DOHH2 (cell line): ENCODE data around the gene P3H2.

ENCODE experiments used
- EZH2phosphoT487 ChIP-seq: fragments of 200-600 bp; sonication (generic); IDR thresholded peaks from 2 replicates; pipeline ENCODE4 v1.6.1; 2017; ENCODE audit warnings: borderline replicate concordance, mild to moderate bottlenecking, antibody characterized with exemption, low read length, moderate library complexity, mixed read lengths
- TF ChIP-seq, protein P1 (sequence below): fragments of 200-600 bp; sonication (generic); IDR thresholded peaks from one replicate; pipeline ENCODE4 v1.5.1; 2014; ENCODE audit warnings: antibody characterized with exemption, mild to moderate bottlenecking, low read depth, low read length; ENCODE audit not compliant: poor library complexity, severe bottlenecking

DNA sequence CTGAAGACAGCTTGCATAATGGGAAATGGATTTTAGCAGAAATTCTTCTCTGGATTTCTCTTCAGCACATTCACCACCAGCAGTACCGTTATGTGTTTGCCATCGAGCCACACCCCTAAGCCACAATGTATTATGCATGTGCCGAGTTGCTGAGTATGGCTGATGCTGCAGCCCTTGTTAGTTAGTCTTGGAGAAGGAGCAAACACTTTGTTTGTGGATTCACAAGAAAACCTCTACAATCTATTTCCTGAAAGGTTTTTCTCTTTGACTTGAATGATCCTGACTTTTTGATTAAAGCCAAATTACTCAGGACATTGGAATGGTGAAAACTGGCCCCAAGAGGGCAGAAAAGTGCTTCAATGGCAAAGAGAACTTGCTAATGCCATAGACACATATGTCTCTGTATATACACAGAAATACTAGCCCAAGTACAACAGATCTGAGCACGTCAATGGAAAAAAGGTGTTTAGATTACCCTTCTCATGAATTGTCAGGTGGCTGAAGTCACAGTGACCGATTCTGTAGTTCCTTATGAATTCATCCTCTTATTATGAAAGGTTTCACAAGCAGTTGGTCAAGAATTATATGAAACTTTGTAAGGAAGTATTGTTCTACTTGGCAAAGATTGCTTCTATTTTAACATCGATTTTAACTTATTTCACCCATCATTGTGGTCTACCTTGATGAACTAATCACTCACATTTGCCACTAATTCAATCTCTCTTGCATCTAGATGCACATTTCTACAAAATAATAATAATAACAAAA is 103.0 kb downstream of the P3H2 start:
- TF ChIP-seq, protein P1, sequence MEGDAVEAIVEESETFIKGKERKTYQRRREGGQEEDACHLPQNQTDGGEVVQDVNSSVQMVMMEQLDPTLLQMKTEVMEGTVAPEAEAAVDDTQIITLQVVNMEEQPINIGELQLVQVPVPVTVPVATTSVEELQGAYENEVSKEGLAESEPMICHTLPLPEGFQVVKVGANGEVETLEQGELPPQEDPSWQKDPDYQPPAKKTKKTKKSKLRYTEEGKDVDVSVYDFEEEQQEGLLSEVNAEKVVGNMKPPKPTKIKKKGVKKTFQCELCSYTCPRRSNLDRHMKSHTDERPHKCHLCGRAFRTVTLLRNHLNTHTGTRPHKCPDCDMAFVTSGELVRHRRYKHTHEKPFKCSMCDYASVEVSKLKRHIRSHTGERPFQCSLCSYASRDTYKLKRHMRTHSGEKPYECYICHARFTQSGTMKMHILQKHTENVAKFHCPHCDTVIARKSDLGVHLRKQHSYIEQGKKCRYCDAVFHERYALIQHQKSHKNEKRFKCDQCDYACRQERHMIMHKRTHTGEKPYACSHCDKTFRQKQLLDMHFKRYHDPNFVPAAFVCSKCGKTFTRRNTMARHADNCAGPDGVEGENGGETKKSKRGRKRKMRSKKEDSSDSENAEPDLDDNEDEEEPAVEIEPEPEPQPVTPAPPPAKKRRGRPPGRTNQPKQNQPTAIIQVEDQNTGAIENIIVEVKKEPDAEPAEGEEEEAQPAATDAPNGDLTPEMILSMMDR, result no peak
- TF ChIP-seq EZH2phosphoT487, result no peak
